Aorta (tissue), 5 donors: ENCODE data around the gene NHSL2. TPM values are rescaled to one million over a fixed set of nuclear protein-coding genes. Genes with fewer than 3 reads are reported as not detected.

Source experiments
- ATAC-seq: fragments of 200-7000 bp; cut with Tn5 transposase; one replicate; pipeline ENCODE4 v1.9.1; 2022; ENCODE audit warnings: moderate library complexity; ENCODE audit not compliant: low FRiP score
- DNase-seq, 2 donors: peaks; one replicate each; pipeline ENCODE4 v3.0.0-alpha.2; 2020
- H3K27ac ChIP-seq, 2 donors: one replicate each; pipeline ENCODE4 v1.5.1; 2013; ENCODE audit warnings: low read length in 2 of 2, mild to moderate bottlenecking in 2 of 2, moderate library complexity in 2 of 2, control low read depth in 1 of 2, inconsistent platforms in 1 of 2, low read depth in 1 of 2
- H3K27me3 ChIP-seq, 2 donors: one replicate each; pipeline ENCODE4 v1.6.1; 2013; ENCODE audit warnings: control low read depth in 1 of 2, low read length in 1 of 2, mild to moderate bottlenecking in 1 of 2, moderate library complexity in 1 of 2; ENCODE audit not compliant: insufficient read depth in 2 of 2, control insufficient read depth in 1 of 2
- H3K36me3 ChIP-seq, 2 donors: one replicate each; pipeline ENCODE4 v1.6.1; 2013; ENCODE audit warnings: control low read depth in 1 of 2, low read length in 1 of 2, mild to moderate bottlenecking in 1 of 2; ENCODE audit not compliant: insufficient read depth in 2 of 2, control insufficient read depth in 1 of 2
- H3K4me1 ChIP-seq, 2 donors: one replicate each; pipeline ENCODE4 v1.6.1; 2013; ENCODE audit warnings: low read length in 2 of 2, control low read depth in 1 of 2, mild to moderate bottlenecking in 1 of 2, moderate library complexity in 1 of 2; ENCODE audit not compliant: insufficient read depth in 2 of 2, control insufficient read depth in 1 of 2
- H3K4me3 ChIP-seq, 2 donors: one replicate each; pipeline ENCODE4 v1.5.1; 2013; ENCODE audit warnings: low read length in 2 of 2, control low read depth in 1 of 2, mild to moderate bottlenecking in 1 of 2
- H3K9me3 ChIP-seq: one replicate; pipeline ENCODE4 v1.6.1; 2013; ENCODE audit warnings: mild to moderate bottlenecking, low read length; ENCODE audit not compliant: control insufficient read depth
- WGBS, 2 donors: extraction: QIAGEN DNeasy Blood & Tissue Kit; methylation state at CpG; one replicate each; pipeline ENCODE4 v1.1.7; 2013; 5-methylcytosine and 5-hydroxymethylcytosine counted together
- intact Hi-C, 2 donors: fragments of 100-400 bp; cut with DNase I; formaldehyde crosslinking; loops; one replicate each; pipeline versions ENCODE4 v1.14.2 to v1.15.0; 2022
- polyA plus RNA-seq, 2 donors: library from polyadenylated mRNA; stranded (reverse); fragments of 200-250 nt; gene quantifications; one replicate each; pipeline ENCODE4 v1.2.3, GENCODE V29; 2013
- total RNA-seq, 2 donors: library from RNA; stranded (reverse); fragmentation: NEBNext Ultra II Directional; extraction: Animal tissue kit (Norgen Biotek cat#: 25700); gene quantifications; one replicate each; pipeline ENCODE4 v1.2.1, GENCODE V29; 2021
- donor health status: healthy with polysubstance abuse.
- donor health status: Bipolar disorder and iron deficiency.
- donor health status: DM: no; HTN: no; CAD: no.
- donor health status: DM: no; HTN: no; CAD: no.
- donor health status: DM: yes; HTN: yes; CAD: no.

The NHSL2 gene
- total and polyA plus RNA-seq, 4 donors = 0.88 to 50.4 (median 15.9) TPM

- 83 to 89% methylated on average over 2 of the region's 2 CpGs for WGBS, 2 donors
- ATAC-seq (no peak), DNase-seq (no peak)
- no peaks in the 10 kb centered on the region for H3K27me3 ChIP-seq
- no peaks in the 10 kb centered on the region for H3K4me1 ChIP-seq
- no peaks in the 10 kb centered on the region for H3K9me3 ChIP-seq
- no peak overlapping the region for H3K27ac ChIP-seq
- H3K4me3 ChIP-seq = no peak overlapping the region
- intact Hi-C loops = no loop called here
- H3K36me3 ChIP-seq = no peaks in the 10 kb centered on the region
Observed at GRCh38 chrX:72182924-72183323, 272.3 kb downstream of the NHSL2 start.

DNA sequence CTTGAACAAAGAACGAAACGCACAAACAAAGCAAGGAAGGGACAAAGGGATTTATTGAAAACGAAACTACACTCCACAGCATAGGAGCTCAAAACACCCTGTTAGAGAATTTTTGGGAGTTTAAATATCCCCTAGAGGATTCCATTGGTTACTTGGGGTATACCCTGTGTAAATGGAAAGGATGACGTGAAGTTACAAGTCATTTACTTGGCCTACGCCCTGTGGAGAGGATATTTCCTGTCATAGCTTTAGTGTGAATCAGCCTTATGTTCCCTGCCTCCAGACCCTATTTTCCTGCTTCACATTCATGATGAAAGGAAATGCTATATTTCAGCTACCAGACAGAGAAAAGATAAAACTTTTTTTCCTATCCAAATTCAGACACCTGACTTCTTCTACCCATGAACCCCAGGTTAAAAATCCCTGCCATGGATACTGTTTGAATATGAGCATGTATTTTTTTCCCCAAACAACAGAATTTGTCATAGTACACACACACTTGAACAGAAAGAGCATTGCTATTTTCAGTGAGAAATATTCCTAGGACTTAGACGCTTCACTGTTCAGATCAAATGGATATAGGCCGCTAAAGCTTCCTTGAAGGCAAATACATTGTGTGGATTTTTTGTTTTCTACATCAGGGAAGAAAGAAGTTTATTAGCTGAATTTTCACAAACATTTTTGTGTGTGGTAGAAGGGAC lies 291.3 kb downstream of the NHSL2 start:
- intact Hi-C loops = no loop called here
- Histone ChIP-seq H3K27ac (no peak overlapping the region), H3K9me3 (no peaks in the 10 kb centered on the region), H3K4me1 (no peaks in the 10 kb centered on the region), H3K27me3 (no peaks in the 10 kb centered on the region), H3K4me3 (no peak overlapping the region), H3K36me3 (no peaks in the 10 kb centered on the region)
- 80 to 84% methylated on average over 7 of the region's 7 CpGs for WGBS, 2 donors
- DNase-seq = no peak
- ATAC-seq = no peak

Other genes starting within 250 kb of the NHSL2 start
- gene CXorf49, start 192.6 kb upstream of the NHSL2 start, total RNA-seq = not detected
- gene CXorf49, start 192.6 kb upstream of the NHSL2 start, polyA plus RNA-seq = not detected
- gene CXorf49B, start 147.5 kb upstream of the NHSL2 start, total RNA-seq = not detected
- gene CXorf49B, start 147.5 kb upstream of the NHSL2 start, polyA plus RNA-seq = not detected
- 10 to 100 TPM; 12.0 to 13.9 TPM for gene RTL5, start 221.1 kb downstream of the NHSL2 start, total RNA-seq
- gene RTL5, start 221.1 kb downstream of the NHSL2 start, polyA plus RNA-seq = 1 to 10 TPM; 6.5 to 8.0 TPM